ENCODE results near the gene ACOX3.

The ACOX3 gene

GRCh38 chr4:8331575-8331955 is 109.0 kb downstream of the ACOX3 start:
- no peak for DNase-seq

- DNase-seq = no peak
These were observed 109.5 kb downstream of the ACOX3 start for GRCh38 chr4:8330821-8331574.

GRCh38 chr4:8329859-8330761 is 110.4 kb downstream of the ACOX3 start:
- DNase-seq = no peak

GRCh38 chr4:8329560-8329858 is 111.0 kb downstream of the ACOX3 start:
- no peak for DNase-seq

- no peak for DNase-seq
These were observed 111.5 kb downstream of the ACOX3 start for GRCh38 chr4:8328866-8329559.

DNA sequence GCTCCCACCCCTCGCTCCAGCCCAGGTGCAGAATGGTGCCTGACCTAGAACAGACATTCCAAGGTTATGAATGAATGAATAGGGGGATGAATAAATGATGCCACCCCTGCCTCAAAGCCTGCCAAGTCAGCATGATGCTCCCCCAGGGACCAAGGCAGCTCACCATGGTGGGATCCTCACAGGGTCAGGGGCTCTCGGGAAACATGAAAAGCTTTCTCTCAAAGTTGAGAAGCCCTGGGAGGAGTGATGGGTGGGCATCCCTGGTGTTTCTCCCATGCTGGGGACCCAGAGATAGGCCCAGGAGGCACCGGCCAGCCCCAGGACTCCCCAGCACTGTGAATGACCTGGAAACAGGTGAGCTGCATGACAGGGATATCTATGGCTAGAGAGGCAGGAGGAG is 112.1 kb downstream of the ACOX3 start:
- no peak for DNase-seq

GRCh38 chr4:8326206-8326605 is 114.3 kb downstream of the ACOX3 start:
- DNase-seq = no peak

DNA sequence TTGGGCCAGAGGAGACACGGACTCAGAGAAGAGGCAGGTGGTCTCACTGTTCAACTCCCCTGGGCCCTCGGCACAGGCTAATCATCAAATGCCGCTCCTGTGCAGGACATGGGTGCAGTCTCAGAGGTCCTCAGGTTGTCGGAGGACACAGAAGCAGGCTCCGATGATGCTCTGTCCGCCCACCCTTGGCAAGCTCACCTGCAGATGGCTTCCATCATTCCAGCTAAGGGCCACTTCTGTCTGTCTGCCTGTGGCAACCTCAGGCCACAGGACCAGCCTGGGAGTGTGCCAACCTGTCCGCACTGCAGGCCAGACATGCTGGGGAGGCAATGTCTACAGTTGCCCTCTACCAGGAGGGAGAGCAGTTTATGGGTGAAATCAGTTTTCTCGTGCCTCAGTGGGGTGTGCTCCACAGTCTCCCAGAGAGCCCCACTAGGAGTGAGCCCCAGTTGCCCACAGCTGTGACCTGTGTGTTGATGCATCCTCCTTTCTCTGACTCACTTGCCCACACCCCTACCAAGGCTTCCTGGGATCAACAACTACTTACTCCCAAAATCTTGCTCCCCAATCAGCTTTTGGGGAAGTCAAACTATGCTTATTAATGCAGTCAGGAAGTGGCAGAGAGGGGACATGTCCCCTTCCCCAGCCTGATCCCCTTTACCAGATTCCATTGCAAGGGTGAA is 115.1 kb downstream of the ACOX3 start:
- DNase-seq = no peak

DNA sequence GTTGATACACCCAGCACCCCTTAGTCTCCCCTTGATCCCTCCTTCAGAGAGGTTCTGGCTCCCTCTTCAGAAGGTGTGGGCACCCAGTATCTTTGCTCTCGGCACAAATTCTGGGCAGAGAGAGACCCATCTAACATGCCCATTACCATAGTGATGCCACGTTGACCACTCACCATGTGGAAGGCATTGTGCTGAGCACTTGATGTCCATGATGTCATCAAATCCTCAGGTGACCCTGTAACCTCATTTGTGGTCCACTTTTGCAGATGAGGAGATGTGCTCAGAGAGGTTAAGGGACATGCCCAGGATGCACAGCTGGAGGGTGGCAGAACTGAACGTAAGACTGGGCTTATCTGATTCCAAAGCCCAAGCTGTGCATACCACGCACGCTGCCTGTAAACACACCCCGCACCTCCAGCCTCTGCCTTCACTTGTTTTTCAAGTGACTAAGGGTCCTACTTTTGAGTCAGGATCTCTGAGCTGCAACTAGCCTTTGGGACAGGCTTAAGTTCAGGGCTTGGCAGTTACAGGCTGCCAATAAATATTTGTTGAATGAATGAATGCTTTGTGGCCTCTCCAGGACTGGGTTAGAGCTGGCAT is 115.8 kb downstream of the ACOX3 start:
- DNase-seq = no peak

DNA sequence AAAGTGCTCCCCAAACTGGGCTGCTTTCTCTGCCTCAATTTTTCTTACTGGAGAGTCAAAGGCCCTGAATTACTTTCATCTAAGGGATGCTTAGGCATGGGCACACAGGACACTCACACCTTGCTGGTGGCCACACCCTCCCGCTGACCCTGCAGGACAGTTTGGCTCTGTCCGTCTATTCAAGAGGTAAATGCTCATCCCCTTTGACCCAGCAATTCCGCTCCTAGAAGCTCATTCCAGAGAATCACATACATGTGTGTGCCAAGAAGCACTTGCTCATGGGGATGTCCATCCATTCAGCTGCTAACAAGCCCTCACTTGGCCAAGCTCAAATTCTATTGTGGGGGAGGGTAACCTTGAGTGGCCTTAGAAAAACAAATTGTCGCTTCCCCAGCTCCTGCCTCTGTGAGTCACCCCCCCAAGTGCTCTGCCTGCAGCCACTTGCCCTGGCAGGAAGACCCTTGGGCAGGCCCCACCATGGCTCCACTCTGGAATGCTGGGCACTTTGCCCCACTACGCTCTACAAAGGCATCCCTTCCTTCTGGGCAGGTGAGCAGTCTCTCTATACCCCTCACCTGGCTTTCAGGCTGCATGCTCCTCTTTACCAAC is 116.5 kb downstream of the ACOX3 start:
- DNase-seq = no peak

GRCh38 chr4:8322794-8323704 is 117.5 kb downstream of the ACOX3 start:
- DNase-seq = no peak

DNA sequence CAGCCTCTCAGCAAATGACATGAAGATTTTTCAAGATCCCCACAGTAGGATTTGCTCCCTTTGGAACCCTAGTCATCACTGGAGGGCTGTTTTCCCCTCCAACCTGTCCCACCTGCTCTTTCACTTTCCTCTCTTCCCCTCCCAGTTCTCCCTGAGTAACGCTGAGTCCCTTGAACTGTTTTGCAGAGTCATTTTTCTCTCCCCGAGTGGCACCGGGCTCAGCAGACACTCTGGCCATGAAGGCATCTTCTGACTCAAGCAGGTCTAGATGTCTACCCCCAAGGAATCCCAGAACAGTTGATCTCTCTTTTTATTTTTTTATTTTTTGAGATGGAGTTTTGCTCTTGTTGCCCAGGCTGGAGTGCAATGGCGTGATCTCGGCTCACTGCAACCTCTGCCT is 118.8 kb downstream of the ACOX3 start:
- no peak for DNase-seq

DNA sequence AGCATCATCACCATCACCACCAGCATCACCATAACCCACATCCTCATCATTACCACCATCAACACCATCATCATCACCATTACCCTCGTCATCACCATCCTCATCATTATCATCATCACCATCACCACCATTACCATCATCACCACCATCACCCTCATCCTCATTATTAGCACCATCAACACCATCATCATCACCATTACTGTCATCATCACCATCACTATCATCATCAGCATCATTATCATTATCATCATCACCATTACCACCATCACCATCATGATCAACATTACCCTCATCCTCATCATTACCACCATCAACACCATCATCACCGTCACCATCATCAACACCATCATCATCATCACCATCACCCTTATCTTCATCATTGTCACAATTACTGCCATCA is 119.3 kb downstream of the ACOX3 start:
- DNase-seq = no peak

DNA sequence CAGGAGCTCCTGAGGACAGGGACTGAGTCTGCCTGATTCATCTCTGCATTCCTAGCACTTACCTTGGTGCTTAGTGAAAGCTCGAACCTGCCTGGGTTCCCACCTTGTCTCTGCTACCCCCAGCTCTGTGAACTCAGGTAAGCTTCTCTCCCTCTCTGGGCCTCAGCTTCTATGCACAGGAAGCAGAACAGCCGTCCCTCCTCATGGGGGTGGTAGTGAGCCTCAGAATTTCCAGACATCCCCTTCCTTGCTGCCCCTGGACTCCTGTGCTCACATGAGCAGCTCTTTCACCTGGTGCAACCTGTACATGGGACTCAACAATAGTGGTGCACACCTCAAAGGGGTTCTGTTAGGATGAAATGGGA is 120.2 kb downstream of the ACOX3 start:
- DNase-seq = no peak

GRCh38 chr4:8319731-8320385 is 120.7 kb downstream of the ACOX3 start:
- no peak for DNase-seq

DNA sequence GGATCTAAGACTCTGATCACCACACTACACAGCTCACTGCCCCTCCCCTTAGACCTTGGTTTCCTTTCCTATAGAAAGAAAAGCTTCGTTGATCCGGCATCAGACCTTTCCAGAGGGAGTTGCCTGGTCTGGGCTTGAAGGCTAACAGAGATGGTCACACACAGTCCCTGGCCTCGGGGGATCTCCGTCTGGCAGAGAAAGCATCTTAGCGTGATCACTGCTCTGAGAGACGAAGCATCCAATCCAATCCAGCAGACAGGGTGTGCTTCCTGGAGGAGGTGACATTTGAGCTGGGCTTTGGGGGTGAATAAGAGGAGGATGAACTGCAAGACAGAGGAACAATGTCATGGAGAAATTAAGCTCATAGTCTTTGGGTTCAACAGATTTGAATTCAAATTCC is 121.5 kb downstream of the ACOX3 start:
- DNase-seq = no peak

GRCh38 chr4:8318509-8318908 is 122.0 kb downstream of the ACOX3 start:
- no peak for DNase-seq

- no peak for DNase-seq
These were observed 123.0 kb downstream of the ACOX3 start for GRCh38 chr4:8317474-8317873.

DNA sequence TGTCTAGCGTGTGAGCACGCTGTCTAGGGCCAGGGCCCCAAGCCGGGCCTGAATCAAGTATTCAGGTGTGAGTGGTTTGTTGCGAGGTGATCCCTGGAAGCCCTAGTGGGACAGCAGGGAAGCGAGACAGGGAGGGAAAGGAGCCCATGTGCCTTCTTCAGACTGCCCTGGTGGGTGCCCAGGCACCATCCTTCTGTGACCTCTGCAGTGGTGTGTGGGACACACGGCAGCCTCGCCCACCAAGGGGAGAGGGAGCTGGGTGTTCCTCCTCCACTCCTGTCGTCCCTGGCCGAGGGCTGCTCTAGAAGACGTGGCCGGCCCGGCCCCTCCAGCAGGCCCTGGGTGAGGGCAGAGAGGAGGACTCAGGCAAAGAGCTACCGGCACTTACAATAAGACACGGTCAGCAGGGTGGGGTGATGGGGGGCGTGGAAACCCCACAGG is 123.6 kb downstream of the ACOX3 start:
- no peak for DNase-seq
